ENCODE data around the gene FNDC3B. TPM values are rescaled to one million over a fixed set of nuclear protein-coding genes. Genes with fewer than 3 reads are reported as not detected.

FNDC3B gene
- total and polyA plus RNA-seq, 2 donors (not counting 1 experiment from before 2014, with no cell fraction given), result 1.2 to 9.2 TPM

DNA sequence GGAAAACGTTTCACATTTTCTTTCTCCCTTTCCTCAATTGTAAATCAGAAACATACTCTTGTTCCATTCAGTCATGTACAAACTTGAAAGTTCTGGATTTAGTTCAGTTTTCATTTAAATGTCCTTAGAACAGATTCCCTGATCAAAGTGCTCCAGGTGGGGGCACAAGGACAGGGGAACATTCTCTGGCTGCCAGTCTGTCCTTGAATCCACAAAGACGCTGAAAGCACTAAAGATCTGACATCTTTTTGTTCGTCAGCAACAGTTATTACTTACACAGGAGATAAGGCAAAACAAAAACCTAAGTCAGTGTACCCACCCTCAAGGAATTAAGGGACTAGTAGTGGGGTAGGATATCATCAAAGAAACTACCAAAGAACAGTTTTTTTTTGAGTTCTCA is 269.7 kb downstream of the FNDC3B start:
- H3K27me3 Mint-ChIP-seq, result no peaks in the 10 kb centered on the region
- Histone ChIP-seq H2AFZ (ENCODE audit: insufficient read depth, low read depth, low read length, poor library complexity, severe bottlenecking) (no peak overlapping the region), H3K9me3 (ENCODE audit: control extremely low read depth in 1 of 3, control insufficient read depth in 2 of 3, insufficient read depth in 1 of 3, low read length in 2 of 3) (no peaks in the 10 kb centered on the region), H3K27ac (ENCODE audit: low read length in 2 of 2) (no peak overlapping the region), H3K36me3 (replicated peaks in 1 of 2; ENCODE audit: control extremely low read depth in 1 of 2, control insufficient read depth in 1 of 2, extremely low read depth in 1 of 2, insufficient read depth in 2 of 2, low read length in 1 of 2) (no peaks in the 10 kb centered on the region), H3K79me2 (ENCODE audit: control insufficient read depth, insufficient read depth, low read length) (no peaks in the 10 kb centered on the region), H3K9ac (ENCODE audit: low read length) (no peak overlapping the region), H3K27me3 (replicated peaks in 1 of 4; ENCODE audit: control extremely low read depth in 1 of 4, control insufficient read depth in 3 of 4, insufficient read depth in 4 of 4, low read length in 3 of 4) (no peaks in the 10 kb centered on the region), H4K20me1 (ENCODE audit: control insufficient read depth, insufficient read depth, low read length, poor library complexity, severe bottlenecking) (no peaks in the 10 kb centered on the region), H3K4me3 (ENCODE audit: control extremely low read depth in 1 of 5, extremely low read depth in 1 of 5, insufficient read depth in 1 of 5, low read depth in 2 of 5, low read length in 4 of 5) (no peak overlapping the region), H3K4me1 (ENCODE audit: control insufficient read depth in 2 of 2, insufficient read depth in 2 of 2, low read length in 2 of 2) (no peaks in the 10 kb centered on the region), H3K4me2 (replicated peaks; ENCODE audit: low read depth, low read length, poor library complexity, severe bottlenecking) (no peak overlapping the region)
- ChIA-PET CTCF (no interaction called here), POLR2A (no interaction called here)
- WGBS (ENCODE audit: insufficient coverage), result 100% methylated on average over 1 of the region's 3 CpGs
- intact Hi-C loops (cut with micrococcal nuclease), result no loop called here
- ATAC-seq (ENCODE audit: low read depth) (no peak), DNase-seq (no peak)
- H3K4me3 Mint-ChIP-seq, result no peak overlapping the region
- no peaks in the 10 kb centered on the region for H3K9me3 Mint-ChIP-seq (ENCODE audit: insufficient read depth)
- no peaks in the 10 kb centered on the region for H3K4me1 Mint-ChIP-seq
- no peak overlapping the region for H3K27ac Mint-ChIP-seq
- no peak for TF ChIP-seq EZH2 (IDR thresholded peaks at IDR 0.05; ENCODE audit: borderline replicate concordance, insufficient read depth, low read depth, low read length, poor library complexity, severe bottlenecking)

DNA sequence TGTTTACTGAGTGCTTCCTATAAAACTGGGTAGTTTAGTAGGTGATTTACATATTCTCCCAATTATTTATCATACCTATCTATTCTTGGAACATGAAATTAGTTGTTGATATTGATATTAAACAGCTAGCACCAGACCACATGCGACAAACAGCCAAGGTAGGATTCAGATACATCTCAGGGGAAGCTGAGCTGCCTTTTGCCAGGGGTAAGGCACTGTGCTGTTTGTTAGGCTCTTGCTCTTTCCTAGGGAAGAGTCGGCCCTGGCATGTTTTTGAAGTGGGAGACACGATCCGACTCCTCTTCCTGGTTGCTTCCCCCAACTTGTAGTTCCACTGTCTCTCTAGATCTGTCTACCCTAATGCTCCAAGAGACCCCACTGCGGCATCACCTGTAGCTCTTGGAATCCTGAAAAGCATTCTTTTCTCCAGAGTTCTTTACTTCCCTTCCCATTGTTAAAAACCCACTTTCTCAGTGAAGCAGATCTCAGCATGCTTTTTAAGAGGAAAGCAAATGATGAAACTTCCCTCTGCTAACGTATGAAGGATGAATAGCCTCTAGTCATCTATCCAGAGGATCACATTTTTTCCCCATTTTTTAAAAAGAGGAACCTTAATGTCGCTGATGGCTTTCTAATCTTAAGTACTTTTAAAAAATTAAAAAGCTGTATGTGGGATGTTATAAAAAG is 270.5 kb downstream of the FNDC3B start:
- H3K27me3 Mint-ChIP-seq, result no peaks in the 10 kb centered on the region
- no peak for ATAC-seq (ENCODE audit: low read depth)
- no peak overlapping the region for H3K27ac ChIP-seq (ENCODE audit: low read length in 2 of 2)

More for the DNA sequence above, 270.5 kb downstream of the FNDC3B start:
- Histone ChIP-seq H3K4me2 (replicated peaks; ENCODE audit: low read depth, low read length, poor library complexity, severe bottlenecking) (no peak overlapping the region), H3K27me3 (replicated peaks in 1 of 4; ENCODE audit: control extremely low read depth in 1 of 4, control insufficient read depth in 3 of 4, insufficient read depth in 4 of 4, low read length in 3 of 4) (no peaks in the 10 kb centered on the region), H4K20me1 (ENCODE audit: control insufficient read depth, insufficient read depth, low read length, poor library complexity, severe bottlenecking) (no peaks in the 10 kb centered on the region), H3K4me1 (ENCODE audit: control insufficient read depth in 2 of 2, insufficient read depth in 2 of 2, low read length in 2 of 2) (no peaks in the 10 kb centered on the region), H3K4me3 (ENCODE audit: control extremely low read depth in 1 of 5, extremely low read depth in 1 of 5, insufficient read depth in 1 of 5, low read depth in 2 of 5, low read length in 4 of 5) (no peak overlapping the region), H2AFZ (ENCODE audit: insufficient read depth, low read depth, low read length, poor library complexity, severe bottlenecking) (no peak overlapping the region), H3K9me3 (ENCODE audit: control extremely low read depth in 1 of 3, control insufficient read depth in 2 of 3, insufficient read depth in 1 of 3, low read length in 2 of 3) (no peaks in the 10 kb centered on the region), H3K36me3 (replicated peaks in 1 of 2; ENCODE audit: control extremely low read depth in 1 of 2, control insufficient read depth in 1 of 2, extremely low read depth in 1 of 2, insufficient read depth in 2 of 2, low read length in 1 of 2) (no peaks in the 10 kb centered on the region), H3K79me2 (ENCODE audit: control insufficient read depth, insufficient read depth, low read length) (no peaks in the 10 kb centered on the region), H3K9ac (ENCODE audit: low read length) (no peak overlapping the region)
- intact Hi-C loops (cut with micrococcal nuclease), result no loop called here
- 95% methylated on average over 5 of the region's 7 CpGs for WGBS (ENCODE audit: insufficient coverage)
- ChIA-PET POLR2A (no interaction called here), CTCF (no interaction called here)
- no peak for TF ChIP-seq EZH2 (IDR thresholded peaks at IDR 0.05; ENCODE audit: borderline replicate concordance, insufficient read depth, low read depth, low read length, poor library complexity, severe bottlenecking)
- TF ChIP-seq, protein P1, sequence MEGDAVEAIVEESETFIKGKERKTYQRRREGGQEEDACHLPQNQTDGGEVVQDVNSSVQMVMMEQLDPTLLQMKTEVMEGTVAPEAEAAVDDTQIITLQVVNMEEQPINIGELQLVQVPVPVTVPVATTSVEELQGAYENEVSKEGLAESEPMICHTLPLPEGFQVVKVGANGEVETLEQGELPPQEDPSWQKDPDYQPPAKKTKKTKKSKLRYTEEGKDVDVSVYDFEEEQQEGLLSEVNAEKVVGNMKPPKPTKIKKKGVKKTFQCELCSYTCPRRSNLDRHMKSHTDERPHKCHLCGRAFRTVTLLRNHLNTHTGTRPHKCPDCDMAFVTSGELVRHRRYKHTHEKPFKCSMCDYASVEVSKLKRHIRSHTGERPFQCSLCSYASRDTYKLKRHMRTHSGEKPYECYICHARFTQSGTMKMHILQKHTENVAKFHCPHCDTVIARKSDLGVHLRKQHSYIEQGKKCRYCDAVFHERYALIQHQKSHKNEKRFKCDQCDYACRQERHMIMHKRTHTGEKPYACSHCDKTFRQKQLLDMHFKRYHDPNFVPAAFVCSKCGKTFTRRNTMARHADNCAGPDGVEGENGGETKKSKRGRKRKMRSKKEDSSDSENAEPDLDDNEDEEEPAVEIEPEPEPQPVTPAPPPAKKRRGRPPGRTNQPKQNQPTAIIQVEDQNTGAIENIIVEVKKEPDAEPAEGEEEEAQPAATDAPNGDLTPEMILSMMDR (IDR thresholded peaks at IDR 0.05), result no peak
- H3K4me1 Mint-ChIP-seq, result no peaks in the 10 kb centered on the region
- no peak for DNase-seq
- no peak overlapping the region for H3K4me3 Mint-ChIP-seq
- H3K27ac Mint-ChIP-seq, result no peak overlapping the region
- no peaks in the 10 kb centered on the region for H3K9me3 Mint-ChIP-seq (ENCODE audit: insufficient read depth)

Data from B cell (primary cell).